HK-2 (cell line): ENCODE results near the gene KRTAP5-3.

Source experiments
- DNase-seq: peaks from one replicate; pipeline ENCODE4 v3.0.0-alpha.2; 2018; ENCODE audit not compliant: unreplicated experiment

The KRTAP5-3 gene

DNA sequence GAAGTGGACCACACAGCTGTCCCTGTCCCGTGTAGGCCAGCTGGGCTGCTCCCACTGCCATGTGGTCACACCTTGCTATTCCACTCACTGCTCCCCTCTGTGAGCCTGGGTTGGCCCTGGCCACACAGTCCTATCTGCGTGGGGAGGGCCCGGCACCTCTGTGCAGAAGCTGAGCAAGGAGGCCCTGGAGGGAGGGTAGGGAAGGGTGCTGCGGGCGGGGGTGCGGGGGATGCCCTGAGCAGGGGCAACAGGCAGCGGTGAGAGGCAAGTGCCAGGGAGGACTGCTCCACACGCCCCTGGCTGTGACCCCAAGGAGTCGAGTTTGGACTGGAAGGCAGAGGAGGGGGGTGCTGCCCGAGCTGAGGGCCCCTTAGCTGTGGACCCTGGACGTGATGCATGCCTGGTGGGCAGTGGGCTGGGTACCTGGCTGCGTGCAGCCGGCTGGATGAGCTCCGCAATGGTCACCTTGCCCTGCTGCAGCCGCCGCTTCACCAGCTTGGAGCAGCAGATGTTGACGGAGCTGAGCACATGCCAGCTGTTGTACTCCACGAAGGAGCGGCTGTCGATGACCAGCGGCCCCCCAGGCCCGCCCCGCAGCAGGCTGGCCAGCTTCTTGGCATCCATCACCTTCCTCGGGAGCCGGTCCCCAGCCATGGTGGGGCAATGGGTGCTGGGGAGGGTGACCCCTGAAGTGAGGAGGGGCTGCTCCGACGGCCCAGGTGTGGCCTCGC is 42.9 kb downstream of the KRTAP5-3 start:
- DNase-seq, result no peak

DNA sequence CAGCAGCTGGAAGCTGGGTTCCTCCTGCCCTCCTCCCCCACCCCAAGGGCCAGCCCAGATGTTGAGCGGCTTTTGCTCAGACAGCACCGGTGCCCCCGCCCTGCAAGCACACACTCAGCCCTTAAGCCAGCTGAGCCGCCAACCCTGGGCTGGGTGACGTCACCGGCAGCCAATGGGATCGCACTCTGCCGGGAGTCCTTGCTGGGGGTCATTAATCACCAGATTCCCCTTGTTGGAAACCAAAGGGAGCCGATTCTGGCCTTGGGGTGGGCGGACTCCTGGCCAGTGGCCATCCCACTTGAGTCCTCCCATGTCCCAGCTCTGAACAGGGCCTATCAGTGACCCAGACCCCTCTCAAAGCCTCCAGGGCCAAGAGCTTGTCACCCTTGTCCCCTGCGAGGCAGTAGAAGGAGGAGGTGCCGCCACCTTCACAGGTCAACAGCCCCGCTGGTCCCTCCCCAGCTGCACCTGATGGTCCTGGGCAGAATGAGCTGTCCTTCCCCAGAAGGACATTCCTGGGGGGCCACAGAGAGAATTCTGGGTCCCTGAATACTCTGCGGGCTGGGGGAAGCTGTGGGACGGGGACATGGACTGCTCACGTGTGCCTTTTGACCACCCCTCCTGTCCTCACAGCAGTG is 43.6 kb downstream of the KRTAP5-3 start:
- DNase-seq, result peak; percentile 87

DNA sequence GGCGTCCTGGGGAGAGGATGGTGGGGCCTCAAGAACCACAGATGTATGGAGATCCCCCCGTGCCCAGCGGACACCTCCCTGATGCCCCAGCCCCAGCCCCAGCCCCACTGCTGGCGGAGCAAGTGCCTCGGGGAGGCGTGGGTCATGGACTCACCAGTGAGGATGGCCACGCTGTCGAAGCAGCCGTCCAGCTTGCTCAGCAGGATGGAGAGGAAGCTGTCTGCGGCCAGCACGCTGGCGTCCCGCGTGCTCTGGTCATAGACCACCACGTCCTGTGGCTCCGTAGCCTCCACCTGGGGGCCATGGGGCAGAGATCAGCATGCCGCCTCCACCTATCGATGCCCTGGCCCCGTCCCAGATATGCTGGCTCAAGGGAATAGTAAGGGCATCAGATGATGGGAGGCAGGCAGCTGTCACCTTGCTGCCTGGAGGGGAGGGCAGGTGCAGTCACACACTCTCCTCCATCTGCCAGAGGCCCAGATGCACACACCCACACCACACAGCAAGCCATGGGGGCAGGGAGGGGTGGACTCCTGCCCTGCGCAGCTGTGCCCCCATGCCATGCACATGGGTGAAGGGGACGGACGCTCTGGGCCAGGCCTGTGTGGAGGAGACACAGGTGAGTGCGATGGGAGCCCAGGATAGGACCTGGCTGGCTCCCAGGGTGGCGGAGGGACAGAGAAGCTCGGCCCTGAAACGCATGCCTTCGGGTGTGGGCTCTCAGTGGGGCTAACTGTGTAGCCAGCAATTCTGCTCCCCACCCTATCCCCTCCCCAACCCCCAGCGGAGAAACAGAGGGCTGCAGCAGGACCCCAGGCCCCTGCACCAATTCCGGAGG is 44.3 kb downstream of the KRTAP5-3 start:
- DNase-seq, result no peak

DNA sequence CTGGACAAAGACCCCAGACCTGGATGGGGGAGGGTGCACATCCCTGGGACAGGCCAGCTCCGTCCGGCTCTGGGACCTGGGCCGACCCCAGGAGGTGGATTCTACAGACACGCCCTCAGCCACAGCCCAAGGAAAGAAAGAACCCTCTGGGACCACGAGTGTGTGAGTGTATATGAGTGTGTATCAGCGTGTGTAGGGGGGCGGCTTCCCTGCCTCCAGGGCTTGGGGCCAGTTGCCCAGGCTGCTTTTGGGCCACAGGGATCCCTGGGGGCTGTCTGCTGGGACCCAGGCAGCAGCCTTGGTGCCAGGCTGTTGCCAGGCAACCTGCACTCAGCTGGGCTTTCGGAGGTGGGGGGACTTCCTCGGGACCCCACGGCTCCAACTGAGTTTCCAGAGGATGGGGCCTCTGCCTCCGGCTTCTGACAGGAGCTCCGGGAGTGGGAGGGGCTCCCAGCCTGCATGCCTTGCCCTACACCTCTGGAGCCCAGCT is 45.1 kb downstream of the KRTAP5-3 start:
- no peak for DNase-seq

DNA sequence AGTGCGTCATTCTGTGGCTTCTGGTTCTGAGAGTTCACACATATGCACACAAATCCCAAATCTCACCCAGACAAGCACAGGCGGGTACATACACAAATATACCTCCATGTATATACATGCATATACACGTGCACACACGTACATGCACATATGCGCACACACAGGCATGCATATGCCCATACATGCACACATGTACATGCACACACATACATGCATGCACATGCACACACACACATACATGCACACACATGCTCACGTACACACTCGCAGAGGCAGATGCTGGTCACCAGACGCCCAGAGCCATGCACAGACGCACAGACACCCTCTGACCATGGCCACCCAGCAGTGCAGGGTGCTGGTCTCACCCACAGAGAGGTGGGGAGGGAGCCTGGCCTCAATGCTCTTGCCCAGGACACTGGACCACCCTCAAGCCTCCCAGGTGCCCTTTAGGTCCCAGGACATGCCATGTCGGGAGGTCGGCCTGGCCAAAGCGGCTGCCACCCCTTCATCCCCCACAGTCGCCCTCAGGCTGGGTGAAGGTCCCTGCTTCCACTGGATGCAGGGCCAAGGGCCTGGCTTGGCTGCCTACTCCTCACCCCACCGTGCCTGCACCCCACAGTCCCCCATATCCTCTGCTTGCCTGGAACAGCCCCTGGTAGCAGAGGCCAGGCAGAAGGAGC is 45.7 kb downstream of the KRTAP5-3 start:
- no peak for DNase-seq

DNA sequence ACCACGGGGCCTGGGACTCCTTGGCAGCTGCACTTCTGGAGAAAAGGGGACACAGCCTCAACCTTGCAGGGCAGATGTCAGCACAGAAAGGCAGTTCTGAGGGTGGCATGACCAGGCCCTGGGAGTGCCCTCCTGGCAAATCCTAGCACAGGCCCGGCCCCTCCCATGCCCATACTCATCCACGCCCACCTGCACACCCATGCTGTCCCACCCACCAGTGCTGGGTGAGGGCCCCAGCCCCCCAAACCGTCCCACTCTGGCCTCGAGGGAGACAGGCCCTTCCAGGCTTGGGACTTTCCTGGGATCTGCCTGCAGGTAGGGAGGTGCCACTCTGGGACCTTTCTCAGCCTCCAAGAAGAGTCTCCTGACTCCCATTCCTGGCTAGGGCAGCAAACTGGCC is 46.3 kb downstream of the KRTAP5-3 start:
- DNase-seq, result no peak

DNA sequence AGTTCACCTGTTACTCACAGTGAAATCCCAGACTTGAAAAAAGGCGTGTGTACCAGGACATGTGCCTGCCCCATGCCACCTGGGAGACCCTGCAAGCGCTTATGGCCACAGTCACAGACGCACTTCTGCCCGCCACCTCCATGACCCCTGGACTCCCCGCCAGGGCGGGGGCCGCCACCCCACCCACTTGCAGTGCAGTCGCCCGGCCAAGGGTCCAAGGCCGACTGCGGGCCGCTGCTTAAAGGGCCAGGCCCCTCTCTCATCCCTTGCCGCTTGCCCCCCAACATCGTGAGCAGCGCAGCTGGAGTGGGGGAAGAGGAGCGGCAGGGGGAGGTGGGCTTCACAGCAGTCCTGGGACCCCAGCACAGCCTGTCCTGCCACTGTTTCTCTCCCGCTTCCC is 47.0 kb downstream of the KRTAP5-3 start:
- DNase-seq, result no peak

DNA sequence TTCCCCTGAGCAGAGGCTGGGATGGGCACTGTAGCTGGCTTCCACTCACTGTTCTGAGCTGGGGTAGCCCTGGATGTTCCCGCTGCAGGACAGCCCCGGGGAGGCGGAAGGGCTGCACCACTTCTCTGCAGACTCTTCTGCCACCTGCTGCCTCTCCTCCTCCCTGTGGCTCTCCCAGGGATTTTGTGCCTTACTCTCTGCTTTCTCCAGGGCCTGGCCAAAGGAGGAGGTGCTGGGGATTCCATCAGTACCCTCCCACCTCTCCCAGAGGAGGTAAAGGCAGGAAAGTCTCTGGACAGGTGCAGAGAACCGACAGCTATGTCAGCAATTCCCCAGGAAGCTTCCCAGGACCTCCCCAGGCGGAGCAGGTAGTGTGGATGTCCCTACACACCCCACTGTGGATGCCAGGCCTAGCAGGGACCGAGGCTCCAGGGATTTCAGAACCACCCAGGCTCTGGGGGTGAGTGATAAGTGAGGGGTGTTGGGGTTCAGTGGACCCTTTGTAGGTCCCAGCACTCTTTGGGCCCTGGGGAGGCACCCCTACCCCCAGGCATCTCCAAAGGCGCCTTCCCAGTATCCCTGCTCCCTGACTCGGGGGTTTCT is 47.5 kb downstream of the KRTAP5-3 start:
- no peak for DNase-seq

DNA sequence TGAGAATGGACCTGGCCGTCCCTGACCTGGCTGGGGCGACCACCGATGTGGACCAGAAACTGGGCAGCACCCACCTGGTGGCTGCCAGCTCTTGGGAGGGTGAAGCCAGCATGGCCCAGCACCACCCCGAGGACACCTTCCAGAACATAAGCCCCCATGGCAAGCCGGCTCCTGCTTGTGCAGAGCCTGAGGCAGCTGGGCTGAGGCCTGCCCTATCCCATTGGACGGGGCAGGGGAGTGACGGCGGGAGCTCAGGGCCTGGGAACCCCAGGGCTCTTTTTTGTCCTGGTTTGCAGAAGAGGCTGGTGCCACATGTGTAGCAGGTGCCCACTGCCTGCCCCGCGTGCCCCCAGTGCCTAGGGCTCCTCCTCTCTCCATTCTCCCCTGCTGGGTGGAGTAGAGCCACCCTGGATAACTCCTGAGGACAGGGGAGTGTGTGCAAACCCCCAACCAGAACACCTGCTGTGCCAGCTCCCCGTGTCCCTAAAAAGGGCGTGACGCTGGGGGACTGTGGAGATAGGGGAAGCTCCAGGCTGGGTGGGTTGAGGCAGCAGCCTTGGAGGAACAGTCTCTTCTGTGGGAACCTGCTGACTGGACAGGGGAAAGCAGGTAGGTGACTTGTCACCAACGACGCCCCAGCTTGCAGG is 48.1 kb downstream of the KRTAP5-3 start:
- no peak for DNase-seq

DNA sequence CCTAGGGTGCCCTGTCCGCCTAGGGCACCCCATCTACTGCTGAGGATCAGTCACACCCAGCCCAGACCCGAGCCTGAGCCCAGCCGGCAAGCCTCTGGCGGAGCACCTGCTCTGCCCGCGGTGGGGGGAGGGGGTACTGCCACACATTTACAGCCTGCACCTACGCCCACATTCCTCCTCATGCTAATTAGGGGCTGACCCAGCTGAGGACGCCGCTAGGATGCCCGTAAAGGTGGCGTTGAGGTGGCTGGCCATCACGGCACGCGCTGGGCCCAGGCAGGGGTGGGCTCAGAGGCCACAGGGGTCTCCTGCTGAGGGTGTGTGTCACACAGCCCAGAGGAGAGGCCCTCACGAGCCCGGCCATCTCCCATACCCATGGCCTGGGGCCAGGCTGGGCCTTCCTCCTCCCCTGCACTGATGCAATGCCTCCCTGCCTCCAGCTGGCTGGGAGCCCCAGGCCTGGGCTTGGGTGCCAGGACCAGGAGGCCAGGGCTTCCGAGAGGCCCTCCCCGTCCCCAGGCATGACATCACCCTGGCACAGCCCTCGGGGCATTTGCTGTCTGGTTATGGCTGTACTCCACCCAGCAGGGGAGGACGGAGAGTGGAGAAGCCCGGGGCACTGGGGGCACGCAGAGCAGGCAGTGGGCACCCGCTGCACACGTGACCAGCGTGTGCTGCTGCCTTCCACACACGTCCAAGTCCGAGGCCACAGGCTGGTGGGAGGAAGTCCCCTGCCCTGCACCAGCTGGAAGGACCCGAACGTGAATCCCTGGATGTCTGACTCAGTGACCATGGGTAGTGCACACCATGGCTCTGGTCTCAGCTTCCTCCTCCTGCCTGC is 48.9 kb downstream of the KRTAP5-3 start:
- DNase-seq, result peak; percentile 81

DNA sequence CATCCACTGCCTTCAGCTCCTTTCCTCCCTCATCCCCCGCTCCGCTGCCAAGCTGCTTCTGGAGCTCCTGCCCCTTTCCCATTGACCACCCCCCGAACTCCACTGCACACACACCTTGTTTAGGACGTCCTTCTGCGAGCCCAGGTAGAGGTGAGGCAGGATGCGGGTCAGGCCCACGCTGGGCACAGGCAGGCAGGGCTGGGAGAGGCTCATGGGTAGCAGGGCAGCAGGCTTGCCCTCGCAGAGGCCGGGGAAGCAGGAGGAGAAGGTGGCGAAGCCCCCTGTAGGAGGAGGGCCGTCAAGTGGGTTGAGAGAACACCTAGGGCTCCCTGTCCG is 49.5 kb downstream of the KRTAP5-3 start:
- DNase-seq, result no peak

DNA sequence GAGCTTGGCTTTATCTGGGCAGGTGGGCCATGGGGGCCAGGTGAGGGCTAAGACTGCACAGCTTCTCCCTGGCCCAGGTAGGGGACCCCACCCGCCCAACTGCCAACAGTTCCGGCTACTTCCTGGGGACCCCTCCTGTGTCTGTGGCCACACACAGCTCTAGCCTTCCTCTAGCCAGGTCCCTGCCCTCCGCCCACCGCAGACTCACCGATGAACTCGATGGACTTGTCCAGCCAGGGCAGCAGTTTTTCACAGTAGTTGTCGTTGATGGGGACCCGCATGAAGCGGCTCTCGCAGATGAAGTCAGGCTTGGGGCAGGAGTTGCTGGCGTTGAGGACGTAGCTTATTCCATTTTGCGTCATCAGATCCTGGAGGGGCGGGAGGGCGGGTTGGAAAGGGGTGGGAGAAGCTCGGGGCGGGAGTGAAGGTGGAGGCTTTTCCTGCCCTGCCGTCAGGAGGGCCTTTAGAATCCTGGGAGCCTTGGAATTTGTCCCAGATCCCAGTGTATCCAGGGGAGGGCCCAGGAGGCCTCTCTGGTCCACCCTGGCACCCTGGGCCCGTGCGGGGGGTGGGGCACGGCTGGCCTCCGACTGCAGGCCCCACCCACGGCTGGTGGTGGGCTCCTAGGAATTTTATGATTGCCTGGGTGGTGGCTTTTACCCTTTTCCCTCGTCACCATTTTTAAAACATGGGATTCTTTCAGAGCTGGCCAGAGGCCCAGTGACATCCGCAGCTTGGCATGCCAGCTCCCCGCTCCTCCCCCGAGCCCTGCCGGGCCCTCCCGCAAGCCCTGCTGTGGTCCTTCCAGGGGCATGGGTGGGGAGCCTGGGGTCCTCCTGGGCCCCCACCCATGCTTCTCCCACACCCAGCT is 50.1 kb downstream of the KRTAP5-3 start:
- DNase-seq, result peak; percentile 46
